LNCaP clone FGC (cell line): ENCODE measurements around the gene ANKS3.

Source experiments
- DNase-seq: peaks from one replicate; pipeline ENCODE4 v3.0.0-alpha.2; 2011; ENCODE audit warnings: low read depth
- H3K4me3 ChIP-seq: 2 replicates; pipeline ENCODE4 v1.5.1; 2011; ENCODE audit warnings: mild to moderate bottlenecking, low read depth, low read length, control low read depth
- CTCF ChIP-seq: IDR thresholded peaks from 2 replicates; pipeline ENCODE4 v1.5.1; 2012; ENCODE audit warnings: mild to moderate bottlenecking; ENCODE audit not compliant: control insufficient read depth, insufficient read depth; ENCODE audit errors: extremely low read depth

Gene ANKS3

GRCh38 chr16:4675864-4676786 is 57.9 kb downstream of the ANKS3 start:
- no peak for DNase-seq
- H3K4me3 ChIP-seq: no peak overlapping the region
- no peak for TF ChIP-seq CTCF

GRCh38 chr16:4674926-4675530 is 59.0 kb downstream of the ANKS3 start:
- no peak overlapping the region for H3K4me3 ChIP-seq
- no peak for TF ChIP-seq CTCF
- DNase-seq: no peak

GRCh38 chr16:4673387-4674046 is 60.6 kb downstream of the ANKS3 start:
- H3K4me3 ChIP-seq: no peak overlapping the region
- no peak for DNase-seq
- TF ChIP-seq CTCF: no peak

- no peak for DNase-seq
- TF ChIP-seq CTCF: no peak
These were observed 65.6 kb downstream of the ANKS3 start for GRCh38 chr16:4668313-4668960.

GRCh38 chr16:4667203-4667963 is 66.7 kb downstream of the ANKS3 start:
- H3K4me3 ChIP-seq: no peak overlapping the region
- DNase-seq: no peak
- TF ChIP-seq CTCF: no peak

More at GRCh38 chr16:4668313-4668960, 65.6 kb downstream of the ANKS3 start:
- H3K4me3 ChIP-seq: no peak overlapping the region
